IMR-90 (cell line): ENCODE data around the gene CCL14. TPM values are rescaled to one million over a fixed set of nuclear protein-coding genes. Genes with fewer than 3 reads are reported as not detected.

Source experiments
- ATAC-seq: fragments of 200-7000 bp; cut with Tn5 transposase; 2 replicates; pipeline ENCODE4 v1.9.1; 2020; ENCODE audit warnings: low read depth, mild to moderate bottlenecking, moderate library complexity
- BruUV-seq: library from RNA; stranded (reverse); fragments of 400-500 nt; replicated peaks from 2 replicates; lab custom pipeline; 2021; lab: Mats Ljungman, UMichigan
- CTCF ChIA-PET: fragments of 300-600 bp; formaldehyde crosslinking; extraction: SDS; loops from one replicate; lab custom pipeline; 2021; ENCODE audit warnings: antibody characterized with exemption; lab: Yijun Ruan, JAX
- POLR2A ChIA-PET: fragments of 300-600 bp; sonication (Branson Sonifier 250); formaldehyde crosslinking; loops from one replicate; lab custom pipeline; 2022; ENCODE audit warnings: antibody characterized with exemption; ENCODE audit not compliant: unreplicated experiment; lab: Charles Lee
- DNase-seq: peaks from one replicate; pipeline ENCODE4 v3.0.0; 2013
- H2AFZ ChIP-seq: replicated peaks from 2 replicates; pipeline ENCODE3; 2013; ENCODE audit warnings: low read length, mild to moderate bottlenecking; ENCODE audit not compliant: poor library complexity
- H2AK5ac ChIP-seq: 2 replicates; pipeline ENCODE4 v1.6.1; 2013; ENCODE audit warnings: low read depth, low read length, inconsistent platforms
- H2AK9ac ChIP-seq: replicated peaks from 2 replicates; pipeline ENCODE3; 2013; ENCODE audit warnings: mild to moderate bottlenecking, low read depth, low read length, moderate library complexity; ENCODE audit not compliant: poor library complexity
- H2BK120ac ChIP-seq: 2 replicates; pipeline ENCODE4 v1.6.1; 2013; ENCODE audit warnings: low read depth, low read length, inconsistent platforms
- H2BK15ac ChIP-seq: 3 replicates; pipeline ENCODE4 v1.6.1; 2013; ENCODE audit warnings: low read depth, low read length, inconsistent platforms
- H2BK20ac ChIP-seq: 2 replicates; pipeline ENCODE4 v1.6.1; 2013; ENCODE audit warnings: low read depth, mild to moderate bottlenecking, inconsistent platforms, low read length, moderate library complexity
- H2BK5ac ChIP-seq: 2 replicates; pipeline ENCODE4 v1.6.1; 2013; ENCODE audit warnings: mild to moderate bottlenecking, low read depth, low read length, inconsistent platforms; ENCODE audit not compliant: poor library complexity, severe bottlenecking
- H3K14ac ChIP-seq: replicated peaks from 2 replicates; pipeline ENCODE4 v1.6.1; 2013; ENCODE audit warnings: low read depth, low read length, inconsistent platforms
- H3K18ac ChIP-seq: 2 replicates; pipeline ENCODE4 v1.6.1; 2013; ENCODE audit warnings: low read depth, low read length, control low read depth
- H3K23ac ChIP-seq: 2 replicates; pipeline ENCODE4 v1.6.1; 2013; ENCODE audit warnings: low read depth, low read length, inconsistent platforms
- H3K27ac ChIP-seq: 2 replicates; pipeline ENCODE4 v1.5.1; 2013; ENCODE audit warnings: mild to moderate bottlenecking, control low read depth, low read length; ENCODE audit not compliant: insufficient read depth
- H3K27me3 ChIP-seq: 2 replicates; pipeline ENCODE4 v1.6.1; 2013; ENCODE audit warnings: low read length; ENCODE audit not compliant: control insufficient read depth, insufficient read depth
- H3K36me3 ChIP-seq: 2 replicates; pipeline ENCODE4 v1.6.1; 2013; ENCODE audit warnings: low read length, mixed read lengths; ENCODE audit not compliant: control insufficient read depth, insufficient read depth
- H3K4ac ChIP-seq: 2 replicates; pipeline ENCODE4 v1.6.1; 2013; ENCODE audit warnings: low read depth, low read length, inconsistent platforms
- H3K4me1 ChIP-seq: 2 replicates; pipeline ENCODE4 v1.6.1; 2013; ENCODE audit warnings: low read length, mixed read lengths; ENCODE audit not compliant: control insufficient read depth, insufficient read depth
- H3K4me2 ChIP-seq: 2 replicates; pipeline ENCODE4 v1.6.1; 2013; ENCODE audit warnings: low read depth, mild to moderate bottlenecking, control low read depth, low read length, moderate library complexity
- H3K4me3 ChIP-seq: 2 replicates; pipeline ENCODE4 v1.5.1; 2013; ENCODE audit warnings: low read depth, mild to moderate bottlenecking, control low read depth, low read length, moderate library complexity; ENCODE audit not compliant: insufficient read depth
- H3K56ac ChIP-seq: 2 replicates; pipeline ENCODE4 v1.6.1; 2013; ENCODE audit warnings: low read length, inconsistent platforms; ENCODE audit not compliant: insufficient read depth; ENCODE audit errors: extremely low read depth
- H3K79me1 ChIP-seq, 2 experiments: 2 replicates each; pipeline ENCODE4 v1.6.1; 2013; ENCODE audit warnings: low read length in 2 of 2, inconsistent platforms in 1 of 2, low read depth in 1 of 2
- H3K9ac ChIP-seq: 2 replicates; pipeline ENCODE4 v1.6.1; 2013; ENCODE audit warnings: low read depth, low read length, control low read depth
- H3K9me1 ChIP-seq: 2 replicates; pipeline ENCODE4 v1.6.1; 2013; ENCODE audit warnings: low read length, inconsistent platforms; ENCODE audit not compliant: insufficient read depth
- H3K9me3 ChIP-seq: 2 replicates; pipeline ENCODE4 v1.6.1; 2013; ENCODE audit warnings: low read length; ENCODE audit not compliant: control insufficient read depth, insufficient read depth
- H4K20me1 ChIP-seq: 2 replicates; pipeline ENCODE4 v1.6.1; 2013; ENCODE audit warnings: low read length, inconsistent platforms; ENCODE audit not compliant: insufficient read depth
- H4K5ac ChIP-seq: 2 replicates; pipeline ENCODE4 v1.6.1; 2013; ENCODE audit warnings: mild to moderate bottlenecking, low read depth, low read length, control low read depth
- H4K8ac ChIP-seq, 2 experiments: 2 replicates each; pipeline ENCODE4 v1.6.1; 2013; ENCODE audit warnings: low read depth in 2 of 2, low read length in 2 of 2, control low read depth in 1 of 2, inconsistent platforms in 1 of 2
- H4K91ac ChIP-seq: 2 replicates; pipeline ENCODE4 v1.6.1; 2013; ENCODE audit warnings: low read depth, low read length, inconsistent platforms; ENCODE audit not compliant: insufficient read depth
- BHLHE40 ChIP-seq: fragments of 150-350 bp; IDR thresholded peaks from 2 replicates; pipeline ENCODE4 v1.6.1; 2016; ENCODE audit warnings: mild to moderate bottlenecking, low read depth, low read length
- CEBPB ChIP-seq: IDR thresholded peaks from 2 replicates; pipeline ENCODE4 v1.6.1; 2012; ENCODE audit warnings: low read depth, low read length, improper control_type of control experiment
- CHD1 ChIP-seq: IDR thresholded peaks from 2 replicates; pipeline ENCODE4 v1.6.1; 2012; ENCODE audit warnings: low read depth, low read length, improper control_type of control experiment
- FOS ChIP-seq: fragments of 150-350 bp; IDR thresholded peaks from 2 replicates; pipeline ENCODE4 v1.6.1; 2016; ENCODE audit warnings: low read depth, low read length
- MAFK ChIP-seq: IDR thresholded peaks from 2 replicates; pipeline ENCODE4 v1.6.1; 2012; ENCODE audit warnings: low read depth, low read length, improper control_type of control experiment
- MAZ ChIP-seq: IDR thresholded peaks from 2 replicates; pipeline ENCODE4 v1.6.1; 2012; ENCODE audit warnings: low read depth, mild to moderate bottlenecking, low read length, improper control_type of control experiment, moderate library complexity, borderline replicate concordance
- MXI1 ChIP-seq: IDR thresholded peaks from 2 replicates; pipeline ENCODE4 v1.6.1; 2012; ENCODE audit warnings: low read depth, mild to moderate bottlenecking, low read length, moderate library complexity, borderline replicate concordance
- NFE2L2 ChIP-seq: fragments of 150-350 bp; IDR thresholded peaks from 2 replicates; pipeline ENCODE4 v1.6.1; 2016; ENCODE audit warnings: low read depth, mild to moderate bottlenecking, low read length
- POLR2A ChIP-seq: IDR thresholded peaks from 2 replicates; pipeline ENCODE4 v1.6.1; 2012; ENCODE audit warnings: mild to moderate bottlenecking, low read depth, low read length
- RAD21 ChIP-seq: IDR thresholded peaks from 2 replicates; pipeline ENCODE4 v1.6.1; 2012; ENCODE audit warnings: low read length, improper control_type of control experiment
- RCOR1 ChIP-seq: IDR thresholded peaks from 2 replicates; pipeline ENCODE4 v1.6.1; 2012; ENCODE audit warnings: mild to moderate bottlenecking, low read length, improper control_type of control experiment; ENCODE audit not compliant: insufficient replicate concordance
- RFX5 ChIP-seq: IDR thresholded peaks from 2 replicates; pipeline ENCODE4 v1.8.0; 2012; ENCODE audit warnings: low read depth, mild to moderate bottlenecking, low read length, moderate library complexity
- SMC3 ChIP-seq: fragments of 150-350 bp; IDR thresholded peaks from 2 replicates; pipeline ENCODE4 v1.6.1; 2016; ENCODE audit warnings: low read depth, mild to moderate bottlenecking, antibody characterized with exemption, low read length, moderate library complexity
- WGBS, 2 experiments: methylation state at CpG; one replicate each; pipeline versions ENCODE4 v1.1.5 to v1.1.7; 2013; ENCODE audit warnings: missing lambda C conversion rate in 2 of 2; ENCODE audit not compliant: insufficient read length in 1 of 2; ENCODE audit errors: extremely low coverage in 2 of 2; 5-methylcytosine and 5-hydroxymethylcytosine counted together
- dilution Hi-C: fragments of 300-500 bp; cut with HindIII; formaldehyde crosslinking; loops from one replicate; pipeline ENCODE4 v1.14.3; 2018; ENCODE audit warnings: low sequenced_read_pairs; ENCODE audit not compliant: unreplicated experiment
- in situ Hi-C: fragments of 300-500 bp; cut with MboI; formaldehyde crosslinking; loops from 3 replicates; pipeline ENCODE4 v1.14.3; 2019; ENCODE audit warnings: low sequenced_read_pairs, inconsistent platforms, mixed read lengths
- intact Hi-C: fragments of 100-400 bp; cut with micrococcal nuclease; formaldehyde crosslinking; loops from 2 replicates; pipeline ENCODE4 v1.10.0; 2022
- polyA plus RNA-seq, 3 experiments: library from polyadenylated mRNA; depleted of rRNA; stranded (reverse); fragments of >200 nt; gene quantifications; 2 replicates each; pipeline ENCODE4 v1.2.3, GENCODE V29; 2012; ENCODE audit warnings: low replicate concordance in 1 of 3
- total RNA-seq: library from RNA; depleted of rRNA; stranded (reverse); fragments of >200 nt; gene quantifications from 2 replicates; pipeline ENCODE4 v1.2.3, GENCODE V29; 2012
- TF ChIP-seq, protein P1 (sequence below): fragments of 150-350 bp; IDR thresholded peaks from 2 replicates; pipeline ENCODE4 v1.6.1; 2016; ENCODE audit warnings: low read depth, mild to moderate bottlenecking, low read length, moderate library complexity, borderline replicate concordance
- TF ChIP-seq, protein P2 (sequence below): conservative IDR thresholded peaks from 2 replicates; pipeline ENCODE4 v1.5.1; 2012; ENCODE audit warnings: mild to moderate bottlenecking, low read depth, low read length, improper control_type of control experiment
- TF ChIP-seq, protein P3 (sequence below): fragments of 150-350 bp; IDR thresholded peaks from 2 replicates; pipeline ENCODE4 v1.6.1; 2017; ENCODE audit warnings: mild to moderate bottlenecking, antibody characterized with exemption, low read length, low read depth

The CCL14 gene
- total and polyA plus RNA-seq, 2 of the 4 experiments (the other 2 are of a cell fraction) = not detected

DNA sequence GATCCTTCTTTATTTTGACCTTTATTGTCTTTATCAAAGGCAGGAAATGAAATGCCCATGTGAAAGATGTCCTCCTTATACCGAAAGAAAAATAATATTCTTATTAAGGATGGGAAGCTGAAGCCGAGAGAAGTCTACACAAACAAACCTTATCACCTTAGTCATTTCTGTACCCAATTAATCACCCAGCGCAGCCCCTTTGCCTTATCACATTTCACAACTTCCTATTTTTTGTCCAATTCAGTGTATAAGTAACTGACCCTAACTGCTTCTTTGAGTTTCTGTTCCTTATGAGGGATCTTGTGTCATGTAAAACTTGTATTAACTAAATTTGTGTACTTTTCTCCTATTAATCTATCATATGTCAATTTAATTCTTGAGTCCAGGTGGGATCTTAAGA, 47.6 kb upstream of the CCL14 start:
- no peaks in the 10 kb centered on the region for H3K4me1 ChIP-seq
- intact Hi-C loops (loop anchor here (1.0 to 2.0 kb wide), 2 partner anchors 17 to 30 kb away; partner anchors contain the start of gene CCL23), dilution Hi-C loops (no loop called here), in situ Hi-C loops (no loop called here)
- no peak overlapping the region for H3K27ac ChIP-seq
- H2AK5ac ChIP-seq = no peak overlapping the region
- no peak overlapping the region for H4K8ac ChIP-seq
- no peak overlapping the region for H2BK20ac ChIP-seq
- H4K20me1 ChIP-seq = no peaks in the 10 kb centered on the region
- H4K5ac ChIP-seq = no peak overlapping the region
- no peaks in the 10 kb centered on the region for H3K9me3 ChIP-seq
- ATAC-seq (no peak), DNase-seq (no peak)
- no peak overlapping the region for H2BK15ac ChIP-seq
- no peak overlapping the region for H3K14ac ChIP-seq
- H3K27me3 ChIP-seq = no peaks in the 10 kb centered on the region
- no peak overlapping the region for H3K4me3 ChIP-seq
- no peaks in the 10 kb centered on the region for H3K9me1 ChIP-seq
- no peak overlapping the region for H3K4me2 ChIP-seq
- no CpG with 5 or more reads among the region's 3 CpGs for WGBS, 2 experiments
- no peak overlapping the region for H3K9ac ChIP-seq
- no peak for TF ChIP-seq BHLHE40
- no peak for TF ChIP-seq MXI1
- TF ChIP-seq RAD21 = no peak
- no peak for TF ChIP-seq FOS
- TF ChIP-seq NFE2L2 = no peak
- no peak for TF ChIP-seq RCOR1
- TF ChIP-seq MAFK = no peak
- no peak for TF ChIP-seq CHD1
- TF ChIP-seq, protein P1, sequence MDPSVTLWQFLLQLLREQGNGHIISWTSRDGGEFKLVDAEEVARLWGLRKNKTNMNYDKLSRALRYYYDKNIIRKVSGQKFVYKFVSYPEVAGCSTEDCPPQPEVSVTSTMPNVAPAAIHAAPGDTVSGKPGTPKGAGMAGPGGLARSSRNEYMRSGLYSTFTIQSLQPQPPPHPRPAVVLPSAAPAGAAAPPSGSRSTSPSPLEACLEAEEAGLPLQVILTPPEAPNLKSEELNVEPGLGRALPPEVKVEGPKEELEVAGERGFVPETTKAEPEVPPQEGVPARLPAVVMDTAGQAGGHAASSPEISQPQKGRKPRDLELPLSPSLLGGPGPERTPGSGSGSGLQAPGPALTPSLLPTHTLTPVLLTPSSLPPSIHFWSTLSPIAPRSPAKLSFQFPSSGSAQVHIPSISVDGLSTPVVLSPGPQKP = no peak
- TF ChIP-seq MAZ = no peak
- TF ChIP-seq, protein P2, sequence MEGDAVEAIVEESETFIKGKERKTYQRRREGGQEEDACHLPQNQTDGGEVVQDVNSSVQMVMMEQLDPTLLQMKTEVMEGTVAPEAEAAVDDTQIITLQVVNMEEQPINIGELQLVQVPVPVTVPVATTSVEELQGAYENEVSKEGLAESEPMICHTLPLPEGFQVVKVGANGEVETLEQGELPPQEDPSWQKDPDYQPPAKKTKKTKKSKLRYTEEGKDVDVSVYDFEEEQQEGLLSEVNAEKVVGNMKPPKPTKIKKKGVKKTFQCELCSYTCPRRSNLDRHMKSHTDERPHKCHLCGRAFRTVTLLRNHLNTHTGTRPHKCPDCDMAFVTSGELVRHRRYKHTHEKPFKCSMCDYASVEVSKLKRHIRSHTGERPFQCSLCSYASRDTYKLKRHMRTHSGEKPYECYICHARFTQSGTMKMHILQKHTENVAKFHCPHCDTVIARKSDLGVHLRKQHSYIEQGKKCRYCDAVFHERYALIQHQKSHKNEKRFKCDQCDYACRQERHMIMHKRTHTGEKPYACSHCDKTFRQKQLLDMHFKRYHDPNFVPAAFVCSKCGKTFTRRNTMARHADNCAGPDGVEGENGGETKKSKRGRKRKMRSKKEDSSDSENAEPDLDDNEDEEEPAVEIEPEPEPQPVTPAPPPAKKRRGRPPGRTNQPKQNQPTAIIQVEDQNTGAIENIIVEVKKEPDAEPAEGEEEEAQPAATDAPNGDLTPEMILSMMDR = no peak
- no peak for TF ChIP-seq POLR2A
- no peak for TF ChIP-seq SMC3
- TF ChIP-seq, protein P3, sequence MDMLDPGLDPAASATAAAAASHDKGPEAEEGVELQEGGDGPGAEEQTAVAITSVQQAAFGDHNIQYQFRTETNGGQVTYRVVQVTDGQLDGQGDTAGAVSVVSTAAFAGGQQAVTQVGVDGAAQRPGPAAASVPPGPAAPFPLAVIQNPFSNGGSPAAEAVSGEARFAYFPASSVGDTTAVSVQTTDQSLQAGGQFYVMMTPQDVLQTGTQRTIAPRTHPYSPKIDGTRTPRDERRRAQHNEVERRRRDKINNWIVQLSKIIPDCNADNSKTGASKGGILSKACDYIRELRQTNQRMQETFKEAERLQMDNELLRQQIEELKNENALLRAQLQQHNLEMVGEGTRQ = no peak
- TF ChIP-seq CEBPB = no peak
- no peak for TF ChIP-seq RFX5
- CTCF ChIA-PET = no interaction called here
- no peak overlapping the region for H3K4ac ChIP-seq
- H4K91ac ChIP-seq = no peak overlapping the region
- H3K23ac ChIP-seq = no peak overlapping the region
- no peaks in the 10 kb centered on the region for H3K36me3 ChIP-seq
- no peak overlapping the region for H2BK120ac ChIP-seq
- no peak overlapping the region for H3K18ac ChIP-seq
- no peak overlapping the region for H3K56ac ChIP-seq
- POLR2A ChIA-PET = no interaction called here
- H3K79me1 ChIP-seq = no peaks in the 10 kb centered on the region
- no peak overlapping the region for H2AFZ ChIP-seq
- no peak overlapping the region for H2BK5ac ChIP-seq
- BruUV-seq = no TSS peak
- H2AK9ac ChIP-seq = no peak overlapping the region
